Measurements from ENCODE around the gene SLC35F4.

SLC35F4 gene

GRCh38 chr14:57848353-57848752 lies 17.5 kb downstream of the SLC35F4 start:
- Histone ChIP-seq H3K4me3 (replicated peaks; ENCODE audit: low read depth, low read length) (no peak overlapping the region), H3K36me3 (ENCODE audit: control insufficient read depth, insufficient read depth, low read length) (no peaks in the 10 kb centered on the region), H3K27me3 (replicated peaks; ENCODE audit: control insufficient read depth, insufficient read depth, low read length) (no peaks in the 10 kb centered on the region)
- no peak for DNase-seq (ENCODE audit: extremely low read depth, insufficient read length)
- TF ChIP-seq CTCF (IDR thresholded peaks at IDR 0.05; ENCODE audit: insufficient read depth, low read length, poor library complexity, severe bottlenecking), result no peak

- no peaks in the 10 kb centered on the region for H3K36me3 ChIP-seq (ENCODE audit: control insufficient read depth, insufficient read depth, low read length)
- DNase-seq (ENCODE audit: extremely low read depth, insufficient read length), result no peak
- H3K27me3 ChIP-seq (replicated peaks; ENCODE audit: control insufficient read depth, insufficient read depth, low read length), result no peaks in the 10 kb centered on the region
- no peak for TF ChIP-seq CTCF (IDR thresholded peaks at IDR 0.05; ENCODE audit: insufficient read depth, low read length, poor library complexity, severe bottlenecking)
- H3K4me3 ChIP-seq (replicated peaks; ENCODE audit: low read depth, low read length), result no peak overlapping the region
Observed at GRCh38 chr14:57847706-57848105, 18.2 kb downstream of the SLC35F4 start.

GRCh38 chr14:57847096-57847495 lies 18.8 kb downstream of the SLC35F4 start:
- no peak for TF ChIP-seq CTCF (IDR thresholded peaks at IDR 0.05; ENCODE audit: insufficient read depth, low read length, poor library complexity, severe bottlenecking)
- Histone ChIP-seq H3K36me3 (ENCODE audit: control insufficient read depth, insufficient read depth, low read length) (no peaks in the 10 kb centered on the region), H3K4me3 (replicated peaks; ENCODE audit: low read depth, low read length) (no peak overlapping the region), H3K27me3 (replicated peaks; ENCODE audit: control insufficient read depth, insufficient read depth, low read length) (no peaks in the 10 kb centered on the region; the same call in 1 of the 2 replicates)
- no peak for DNase-seq (ENCODE audit: extremely low read depth, insufficient read length)

GRCh38 chr14:57846596-57846995 lies 19.3 kb downstream of the SLC35F4 start:
- H3K36me3 ChIP-seq (ENCODE audit: control insufficient read depth, insufficient read depth, low read length), result no peaks in the 10 kb centered on the region
- H3K4me3 ChIP-seq (replicated peaks; ENCODE audit: low read depth, low read length), result no peak overlapping the region
- H3K27me3 ChIP-seq (replicated peaks; ENCODE audit: control insufficient read depth, insufficient read depth, low read length), result no peaks in the 10 kb centered on the region; the same call in 1 of the 2 replicates
- DNase-seq (ENCODE audit: extremely low read depth, insufficient read length), result no peak
- TF ChIP-seq CTCF (IDR thresholded peaks at IDR 0.05; ENCODE audit: insufficient read depth, low read length, poor library complexity, severe bottlenecking), result no peak

GRCh38 chr14:57845802-57846531 lies 19.9 kb downstream of the SLC35F4 start:
- no peak for TF ChIP-seq CTCF (IDR thresholded peaks at IDR 0.05; ENCODE audit: insufficient read depth, low read length, poor library complexity, severe bottlenecking)
- Histone ChIP-seq H3K4me3 (replicated peaks; ENCODE audit: low read depth, low read length) (no peak overlapping the region), H3K27me3 (replicated peaks; ENCODE audit: control insufficient read depth, insufficient read depth, low read length) (no peaks in the 10 kb centered on the region; the same call in 1 of the 2 replicates), H3K36me3 (ENCODE audit: control insufficient read depth, insufficient read depth, low read length) (no peaks in the 10 kb centered on the region)
- no peak for DNase-seq (ENCODE audit: extremely low read depth, insufficient read length)
